ENCODE results near the gene NIF3L1. TPM values are rescaled to one million over a fixed set of nuclear protein-coding genes. Genes with fewer than 3 reads are reported as not detected.

The NIF3L1 gene
- total and polyA plus RNA-seq, 10 of the 15 experiments (the other 5 are each of a cell fraction or from before 2014, with no cell fraction given) = 27.6 to 95.9 (median 53.8) TPM

DNA sequence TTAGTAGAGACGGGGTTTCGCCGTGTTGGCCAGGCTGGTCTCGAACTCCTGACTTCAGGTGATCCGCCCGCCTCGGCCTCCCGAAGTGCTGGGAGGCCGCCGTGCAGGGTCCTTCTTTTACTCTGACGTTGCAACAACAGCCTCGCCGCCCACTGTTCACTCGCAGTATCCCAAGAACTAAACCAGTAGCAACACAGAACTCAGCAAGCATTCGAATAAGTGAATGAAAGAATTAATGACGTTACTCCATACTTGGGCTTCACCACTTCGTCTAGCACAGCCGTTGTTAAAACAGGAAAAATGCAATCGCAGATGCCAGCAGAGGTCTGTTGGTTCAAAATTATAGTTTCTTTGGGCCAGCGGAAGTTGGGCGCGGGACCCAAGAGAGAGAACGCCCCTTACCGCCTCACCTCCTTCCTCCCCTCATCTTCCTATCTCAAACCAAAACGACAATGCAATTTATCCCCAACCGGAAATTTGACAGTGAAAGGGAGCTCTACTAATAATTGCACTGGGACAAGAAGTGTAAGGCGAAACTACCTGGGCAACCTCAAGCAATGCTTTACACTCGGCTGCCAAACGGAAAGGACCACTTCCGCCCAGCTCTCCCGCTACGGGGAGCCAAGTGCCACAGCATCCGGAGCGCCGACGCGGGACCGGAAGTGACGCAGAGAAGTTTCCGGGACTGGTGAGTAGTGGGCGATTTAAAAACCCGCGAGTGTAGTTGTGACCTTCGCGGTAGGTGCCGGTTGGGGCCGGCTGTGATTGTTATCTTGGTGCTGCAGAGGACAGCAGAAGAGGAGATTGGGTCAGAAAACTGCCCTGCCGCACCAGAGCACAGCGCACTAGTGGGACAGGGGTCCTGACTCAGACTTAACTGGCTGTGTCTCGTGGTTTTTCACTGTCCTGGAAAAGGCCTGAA is at the start of gene NIF3L1, which contains the start of gene PPIL3 (continued):
- TF ChIP-seq MYB (IDR thresholded peaks at IDR 0.05; ENCODE audit: borderline replicate concordance, low read depth, low read length) (peak; percentile 64; the same call in 1 of the 2 replicates), IKZF2 (IDR thresholded peaks at IDR 0.05) (peak; percentile 56 to 69), BRCA1 (IDR thresholded peaks at IDR 0.05; ENCODE audit: low read depth, low read length) (no peak), RELA (IDR thresholded peaks at IDR 0.05; ENCODE audit: borderline replicate concordance, partially characterized antibody) (peak; percentile 79), ZZZ3 (IDR thresholded peaks at IDR 0.05; ENCODE audit: control insufficient read depth, insufficient read length, low read depth) (no peak), TCF12 (IDR thresholded peaks at IDR 0.05; ENCODE audit: low read depth, low read length) (peak; percentile 75; the same call in 1 of the 2 replicates), LARP7 (IDR thresholded peaks at IDR 0.05) (peak; percentile 44), MTA3 (IDR thresholded peaks at IDR 0.05; ENCODE audit: borderline replicate concordance, low read length) (no peak; the same call in 1 of the 2 replicates), CHD1 (IDR thresholded peaks at IDR 0.05; ENCODE audit: low read depth, low read length) (no peak), STAT1 (conservative IDR thresholded peaks at IDR 0.05) (0 out of 2 replicates have a peak, but pooled peaks have one; percentile 52), PAX5 (IDR thresholded peaks at IDR 0.05; ENCODE audit: borderline replicate concordance, low read depth, low read length) (no peak; the same call in 1 of the 2 replicates), NFYB (IDR thresholded peaks at IDR 0.05; ENCODE audit: insufficient read depth, low read depth, low read length) (no peak), ETV6 (conservative IDR thresholded peaks at IDR 0.05 in 1 of 2, IDR thresholded peaks at IDR 0.05 in 1 of 2; ENCODE audit: borderline replicate concordance in 1 of 2, low read depth in 1 of 2) (peak in 1 of 2 experiments; percentile 94; a peak in 2 of 4 replicates), ATF7 (IDR thresholded peaks at IDR 0.05; ENCODE audit: low read depth) (peak; percentile 80), FOXM1 (IDR thresholded peaks at IDR 0.05; ENCODE audit: low read depth, low read length) (no peak), NFXL1 (IDR thresholded peaks at IDR 0.05; ENCODE audit: borderline replicate concordance) (no peak), RCOR1 (conservative IDR thresholded peaks at IDR 0.05; ENCODE audit: low read depth, low read length) (no peak; the same call in 1 of the 2 replicates), SREBF1 (IDR thresholded peaks at IDR 0.05; ENCODE audit: low read length) (peak; percentile 83), PML (IDR thresholded peaks at IDR 0.05; ENCODE audit: low read length) (peak; percentile 82)
- TF ChIP-seq, protein P1, sequence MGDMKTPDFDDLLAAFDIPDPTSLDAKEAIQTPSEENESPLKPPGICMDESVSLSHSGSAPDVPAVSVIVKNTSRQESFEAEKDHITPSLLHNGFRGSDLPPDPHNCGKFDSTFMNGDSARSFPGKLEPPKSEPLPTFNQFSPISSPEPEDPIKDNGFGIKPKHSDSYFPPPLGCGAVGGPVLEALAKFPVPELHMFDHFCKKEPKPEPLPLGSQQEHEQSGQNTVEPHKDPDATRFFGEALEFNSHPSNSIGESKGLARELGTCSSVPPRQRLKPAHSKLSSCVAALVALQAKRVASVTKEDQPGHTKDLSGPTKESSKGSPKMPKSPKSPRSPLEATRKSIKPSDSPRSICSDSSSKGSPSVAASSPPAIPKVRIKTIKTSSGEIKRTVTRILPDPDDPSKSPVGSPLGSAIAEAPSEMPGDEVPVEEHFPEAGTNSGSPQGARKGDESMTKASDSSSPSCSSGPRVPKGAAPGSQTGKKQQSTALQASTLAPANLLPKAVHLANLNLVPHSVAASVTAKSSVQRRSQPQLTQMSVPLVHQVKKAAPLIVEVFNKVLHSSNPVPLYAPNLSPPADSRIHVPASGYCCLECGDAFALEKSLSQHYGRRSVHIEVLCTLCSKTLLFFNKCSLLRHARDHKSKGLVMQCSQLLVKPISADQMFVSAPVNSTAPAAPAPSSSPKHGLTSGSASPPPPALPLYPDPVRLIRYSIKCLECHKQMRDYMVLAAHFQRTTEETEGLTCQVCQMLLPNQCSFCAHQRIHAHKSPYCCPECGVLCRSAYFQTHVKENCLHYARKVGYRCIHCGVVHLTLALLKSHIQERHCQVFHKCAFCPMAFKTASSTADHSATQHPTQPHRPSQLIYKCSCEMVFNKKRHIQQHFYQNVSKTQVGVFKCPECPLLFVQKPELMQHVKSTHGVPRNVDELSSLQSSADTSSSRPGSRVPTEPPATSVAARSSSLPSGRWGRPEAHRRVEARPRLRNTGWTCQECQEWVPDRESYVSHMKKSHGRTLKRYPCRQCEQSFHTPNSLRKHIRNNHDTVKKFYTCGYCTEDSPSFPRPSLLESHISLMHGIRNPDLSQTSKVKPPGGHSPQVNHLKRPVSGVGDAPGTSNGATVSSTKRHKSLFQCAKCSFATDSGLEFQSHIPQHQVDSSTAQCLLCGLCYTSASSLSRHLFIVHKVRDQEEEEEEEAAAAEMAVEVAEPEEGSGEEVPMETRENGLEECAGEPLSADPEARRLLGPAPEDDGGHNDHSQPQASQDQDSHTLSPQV (IDR thresholded peaks at IDR 0.05) = no peak
- TF ChIP-seq, protein P2, sequence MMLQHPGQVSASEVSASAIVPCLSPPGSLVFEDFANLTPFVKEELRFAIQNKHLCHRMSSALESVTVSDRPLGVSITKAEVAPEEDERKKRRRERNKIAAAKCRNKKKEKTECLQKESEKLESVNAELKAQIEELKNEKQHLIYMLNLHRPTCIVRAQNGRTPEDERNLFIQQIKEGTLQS (IDR thresholded peaks at IDR 0.05; ENCODE audit: borderline replicate concordance, extremely low read depth, low read depth, low read length) = no peak
- TF ChIP-seq, protein P3, sequence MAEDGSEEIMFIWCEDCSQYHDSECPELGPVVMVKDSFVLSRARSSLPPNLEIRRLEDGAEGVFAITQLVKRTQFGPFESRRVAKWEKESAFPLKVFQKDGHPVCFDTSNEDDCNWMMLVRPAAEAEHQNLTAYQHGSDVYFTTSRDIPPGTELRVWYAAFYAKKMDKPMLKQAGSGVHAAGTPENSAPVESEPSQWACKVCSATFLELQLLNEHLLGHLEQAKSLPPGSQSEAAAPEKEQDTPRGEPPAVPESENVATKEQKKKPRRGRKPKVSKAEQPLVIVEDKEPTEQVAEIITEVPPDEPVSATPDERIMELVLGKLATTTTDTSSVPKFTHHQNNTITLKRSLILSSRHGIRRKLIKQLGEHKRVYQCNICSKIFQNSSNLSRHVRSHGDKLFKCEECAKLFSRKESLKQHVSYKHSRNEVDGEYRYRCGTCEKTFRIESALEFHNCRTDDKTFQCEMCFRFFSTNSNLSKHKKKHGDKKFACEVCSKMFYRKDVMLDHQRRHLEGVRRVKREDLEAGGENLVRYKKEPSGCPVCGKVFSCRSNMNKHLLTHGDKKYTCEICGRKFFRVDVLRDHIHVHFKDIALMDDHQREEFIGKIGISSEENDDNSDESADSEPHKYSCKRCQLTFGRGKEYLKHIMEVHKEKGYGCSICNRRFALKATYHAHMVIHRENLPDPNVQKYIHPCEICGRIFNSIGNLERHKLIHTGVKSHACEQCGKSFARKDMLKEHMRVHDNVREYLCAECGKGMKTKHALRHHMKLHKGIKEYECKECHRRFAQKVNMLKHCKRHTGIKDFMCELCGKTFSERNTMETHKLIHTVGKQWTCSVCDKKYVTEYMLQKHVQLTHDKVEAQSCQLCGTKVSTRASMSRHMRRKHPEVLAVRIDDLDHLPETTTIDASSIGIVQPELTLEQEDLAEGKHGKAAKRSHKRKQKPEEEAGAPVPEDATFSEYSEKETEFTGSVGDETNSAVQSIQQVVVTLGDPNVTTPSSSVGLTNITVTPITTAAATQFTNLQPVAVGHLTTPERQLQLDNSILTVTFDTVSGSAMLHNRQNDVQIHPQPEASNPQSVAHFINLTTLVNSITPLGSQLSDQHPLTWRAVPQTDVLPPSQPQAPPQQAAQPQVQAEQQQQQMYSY (CRISPR knock-in tag; IDR thresholded peaks at IDR 0.05) = no peak
